ENCODE results near the gene KICS2. TPM values are rescaled to one million over a fixed set of nuclear protein-coding genes. Genes with fewer than 3 reads are reported as not detected.
"Not testable (repeated sequence)": the region's sequence is repeated elsewhere in the genome, so short reads cannot be mapped to it uniquely, and the experiment has no call there.

KICS2 gene
- total RNA-seq, 1 experiment from 2014 or later, result 9.6 TPM

DNA sequence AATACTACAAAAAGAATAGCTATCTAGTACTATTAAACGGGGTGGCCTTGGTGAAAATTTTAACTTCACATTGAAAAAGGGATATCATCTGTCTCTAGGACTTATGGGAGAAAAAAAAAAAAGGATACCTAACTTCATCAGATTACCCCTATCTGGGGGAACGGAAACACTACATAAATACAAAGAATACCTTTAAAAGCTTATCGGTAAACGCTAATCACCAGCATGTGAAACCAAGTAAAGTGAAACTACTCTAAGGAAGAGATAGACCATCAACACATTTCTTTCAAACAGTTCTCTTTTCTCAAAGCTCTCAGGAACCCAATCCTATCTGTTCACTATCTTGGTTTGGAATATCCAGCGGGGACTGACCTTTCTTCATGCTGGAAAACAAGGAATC is 3.5 kb downstream of the KICS2 start:
- Histone ChIP-seq H3K27ac (ENCODE audit: low read length) (peak overlapping the region; percentile 86), H3K36me3 (ENCODE audit: control insufficient read depth, insufficient read depth, low read length) (no peaks in the 10 kb centered on the region), H3K4me3 (ENCODE audit: low read depth in 2 of 2, low read length in 2 of 2) (peak overlapping the region; percentile 9 to 19; a peak in 2 of 4 replicates), H3K27me3 (ENCODE audit: control insufficient read depth, insufficient read depth, low read length) (no peaks in the 10 kb centered on the region), H3K4me1 (ENCODE audit: control insufficient read depth, insufficient read depth, low read length) (peaks cover 30% of the 10 kb centered on the region), H3K9me3 (ENCODE audit: control insufficient read depth, insufficient read depth, low read depth, low read length) (no peaks in the 10 kb centered on the region)
- DNase-seq (ENCODE audit: low read depth, low spot score) (no peak), ATAC-seq (no peak)
- TF ChIP-seq, protein P1, sequence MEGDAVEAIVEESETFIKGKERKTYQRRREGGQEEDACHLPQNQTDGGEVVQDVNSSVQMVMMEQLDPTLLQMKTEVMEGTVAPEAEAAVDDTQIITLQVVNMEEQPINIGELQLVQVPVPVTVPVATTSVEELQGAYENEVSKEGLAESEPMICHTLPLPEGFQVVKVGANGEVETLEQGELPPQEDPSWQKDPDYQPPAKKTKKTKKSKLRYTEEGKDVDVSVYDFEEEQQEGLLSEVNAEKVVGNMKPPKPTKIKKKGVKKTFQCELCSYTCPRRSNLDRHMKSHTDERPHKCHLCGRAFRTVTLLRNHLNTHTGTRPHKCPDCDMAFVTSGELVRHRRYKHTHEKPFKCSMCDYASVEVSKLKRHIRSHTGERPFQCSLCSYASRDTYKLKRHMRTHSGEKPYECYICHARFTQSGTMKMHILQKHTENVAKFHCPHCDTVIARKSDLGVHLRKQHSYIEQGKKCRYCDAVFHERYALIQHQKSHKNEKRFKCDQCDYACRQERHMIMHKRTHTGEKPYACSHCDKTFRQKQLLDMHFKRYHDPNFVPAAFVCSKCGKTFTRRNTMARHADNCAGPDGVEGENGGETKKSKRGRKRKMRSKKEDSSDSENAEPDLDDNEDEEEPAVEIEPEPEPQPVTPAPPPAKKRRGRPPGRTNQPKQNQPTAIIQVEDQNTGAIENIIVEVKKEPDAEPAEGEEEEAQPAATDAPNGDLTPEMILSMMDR (IDR thresholded peaks at IDR 0.05), result no peak
- TF ChIP-seq SIN3A (IDR thresholded peaks at IDR 0.05; ENCODE audit: borderline replicate concordance, insufficient read depth, low read depth, low read length) (no peak), POLR2AphosphoS5 (IDR thresholded peaks at IDR 0.05; ENCODE audit: low read depth, low read length) (no peak), REST (IDR thresholded peaks at IDR 0.05; ENCODE audit: insufficient read depth in 1 of 2, low read depth in 2 of 2, low read length in 1 of 2) (no peak), TCF7L2 (IDR thresholded peaks at IDR 0.05; ENCODE audit: low read depth, low read length) (no peak)
- POLR2A ChIA-PET, result no interaction called here
- CTCF ChIA-PET, result interaction anchor here (0.7 kb wide), 1 partner anchor 979 kb away, joined by 4 read pairs; no protein-coding TSS in a partner anchor
- in situ Hi-C loops (cut with HindIII; ENCODE audit: low pct_unique_long_range_greater_than_20kb, low sequenced_read_pairs) (no loop called here), intact Hi-C loops (cut with micrococcal nuclease; ENCODE audit: unreplicated experiment) (no loop called here)
- no TSS peak for BruUV-seq (replicated peaks)

- H3K4me3 ChIP-seq (ENCODE audit: low read depth in 2 of 2, low read length in 2 of 2); BruUV-seq (replicated peaks); H3K27me3 ChIP-seq (ENCODE audit: control insufficient read depth, insufficient read depth, low read length); POLR2A ChIA-PET; in situ Hi-C loops (cut with HindIII; ENCODE audit: low pct_unique_long_range_greater_than_20kb, low sequenced_read_pairs); intact Hi-C loops (cut with micrococcal nuclease; ENCODE audit: unreplicated experiment); H3K36me3 ChIP-seq (ENCODE audit: control insufficient read depth, insufficient read depth, low read length); H3K9me3 ChIP-seq (ENCODE audit: control insufficient read depth, insufficient read depth, low read depth, low read length); DNase-seq (ENCODE audit: low read depth, low spot score); ATAC-seq: not testable (repeated sequence)
- CTCF ChIA-PET, result interaction anchor here (0.7 kb wide), 1 partner anchor 211 kb away, joined by 6 read pairs; no protein-coding TSS in a partner anchor
- Histone ChIP-seq H3K27ac (ENCODE audit: low read length) (peak overlapping the region; percentile 86; the same call in 1 of the 2 replicates), H3K4me1 (ENCODE audit: control insufficient read depth, insufficient read depth, low read length) (peaks cover 28% of the 10 kb centered on the region)
These were observed 4.5 kb downstream of the KICS2 start for GRCh38 chr12:64217643-64218042.

DNA sequence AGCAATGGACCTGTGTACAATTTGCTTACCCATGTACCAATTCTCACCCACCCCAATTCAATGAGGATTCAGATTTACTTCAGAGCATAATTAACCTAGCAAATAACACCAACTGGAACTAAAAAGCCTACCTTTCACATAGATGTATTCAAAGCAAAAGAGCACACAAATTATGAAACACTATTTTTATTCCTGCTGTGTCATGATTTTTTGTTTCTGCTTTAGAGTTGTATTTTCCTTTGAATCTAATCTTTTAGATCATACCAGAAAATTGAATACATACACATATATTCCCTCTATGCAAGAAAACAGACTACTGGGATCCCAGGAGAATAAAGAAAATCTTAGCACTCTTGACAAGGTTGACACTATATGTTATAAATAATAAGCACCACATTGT is 5.9 kb downstream of the KICS2 start:
- CTCF ChIA-PET, result no interaction called here
- H3K36me3 ChIP-seq (ENCODE audit: control insufficient read depth, insufficient read depth, low read length), result no peaks in the 10 kb centered on the region
- intact Hi-C loops (cut with micrococcal nuclease; ENCODE audit: unreplicated experiment), result no loop called here
- TF ChIP-seq POLR2AphosphoS5 (IDR thresholded peaks at IDR 0.05; ENCODE audit: low read depth, low read length), result no peak
- TF ChIP-seq SIN3A (IDR thresholded peaks at IDR 0.05; ENCODE audit: borderline replicate concordance, insufficient read depth, low read depth, low read length), result no peak
- TF ChIP-seq REST (IDR thresholded peaks at IDR 0.05; ENCODE audit: insufficient read depth in 1 of 2, low read depth in 2 of 2, low read length in 1 of 2), result no peak
- TF ChIP-seq TCF7L2 (IDR thresholded peaks at IDR 0.05; ENCODE audit: low read depth, low read length), result no peak
- TF ChIP-seq, protein P1 (IDR thresholded peaks at IDR 0.05), result no peak
- H3K27me3 ChIP-seq (ENCODE audit: control insufficient read depth, insufficient read depth, low read length), result no peaks in the 10 kb centered on the region
- ATAC-seq (no peak), DNase-seq (ENCODE audit: low read depth, low spot score) (no peak)
- in situ Hi-C loops (cut with HindIII; ENCODE audit: low pct_unique_long_range_greater_than_20kb, low sequenced_read_pairs), result no loop called here
- BruUV-seq (replicated peaks), result no TSS peak
- POLR2A ChIA-PET, result no interaction called here
- H3K9me3 ChIP-seq (ENCODE audit: control insufficient read depth, insufficient read depth, low read depth, low read length), result no peaks in the 10 kb centered on the region
- H3K4me3 ChIP-seq (ENCODE audit: low read depth in 2 of 2, low read length in 2 of 2), result no peak overlapping the region
- H3K4me1 ChIP-seq (ENCODE audit: control insufficient read depth, insufficient read depth, low read length), result peaks cover 26% of the 10 kb centered on the region
- no peak overlapping the region for H3K27ac ChIP-seq (ENCODE audit: low read length)

Data from Panc1 (cell line).